Lower leg skin (tissue), 4 donors: ENCODE data around the gene DICER1. TPM values are rescaled to one million over a fixed set of nuclear protein-coding genes. Genes with fewer than 3 reads are reported as not detected.

ENCODE experiments used
- DNase-seq, 2 donors: peaks; one replicate each; pipeline ENCODE4 v3.0.0-alpha.2; 2019; ENCODE audit warnings: low spot score in 2 of 2
- H3K4me3 ChIP-seq: fragments of 200-600 bp; sonication (generic); 2 replicates; pipeline ENCODE4 v1.5.1; 2017; ENCODE audit warnings: mild to moderate bottlenecking, low read depth; ENCODE audit not compliant: poor library complexity, severe bottlenecking
- POLR2A ChIP-seq, 2 donors: fragments of 450-650 bp; IDR thresholded peaks; one replicate each; pipeline ENCODE4 v1.6.1; 2016 to 2017; ENCODE audit warnings: antibody characterized with exemption in 2 of 2, mild to moderate bottlenecking in 1 of 2, moderate library complexity in 1 of 2
- WGBS, 2 donors: methylation state at CpG; one replicate each; pipeline ENCODE4 v1.1.5; 2018; 5-methylcytosine and 5-hydroxymethylcytosine counted together
- intact Hi-C: fragments of 100-400 bp; cut with DNase I; formaldehyde crosslinking; loops from one replicate; pipeline ENCODE4 v1.15.0; 2023; ENCODE audit warnings: low total_unique reads
- total RNA-seq, 4 donors: library from RNA; depleted of rRNA; stranded (reverse); fragments of >200 nt; gene quantifications; one replicate each; pipeline ENCODE4 v1.1.0, GENCODE V29; 2016
- TF ChIP-seq, protein P1 (sequence below), 3 donors: fragments of 450-650 bp; IDR thresholded peaks; one replicate each; pipeline ENCODE4 v1.5.1; 2016; ENCODE audit warnings: antibody characterized with exemption in 3 of 3, mild to moderate bottlenecking in 3 of 3, moderate library complexity in 2 of 3

Gene DICER1
- total RNA-seq, 4 donors from 2014 or later: 32.8 to 70.4 (median 45.0) TPM

DNA sequence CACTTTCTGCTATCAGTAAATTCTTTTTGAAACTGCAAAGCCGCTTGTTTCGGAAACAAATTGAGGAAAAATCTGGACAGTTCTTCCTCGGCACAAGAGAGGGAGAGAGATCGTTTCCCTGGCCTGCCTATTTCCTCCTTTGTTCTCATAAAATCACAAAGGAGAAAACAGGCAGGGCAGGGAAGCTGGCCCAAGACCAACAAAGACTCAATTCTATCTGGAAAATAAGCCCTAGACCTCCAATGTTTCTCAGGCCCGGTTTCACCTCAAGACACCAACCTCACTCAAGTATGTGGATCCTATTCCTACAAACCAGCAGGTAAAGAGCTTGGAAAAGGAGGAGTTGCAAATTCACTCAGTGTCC, 19.5 kb downstream of the DICER1 start:
- intact Hi-C loops: no loop called here
- no peak for DNase-seq
- WGBS, 2 donors: 49 to 62% methylated on average over 5 of the region's 5 CpGs

DNA sequence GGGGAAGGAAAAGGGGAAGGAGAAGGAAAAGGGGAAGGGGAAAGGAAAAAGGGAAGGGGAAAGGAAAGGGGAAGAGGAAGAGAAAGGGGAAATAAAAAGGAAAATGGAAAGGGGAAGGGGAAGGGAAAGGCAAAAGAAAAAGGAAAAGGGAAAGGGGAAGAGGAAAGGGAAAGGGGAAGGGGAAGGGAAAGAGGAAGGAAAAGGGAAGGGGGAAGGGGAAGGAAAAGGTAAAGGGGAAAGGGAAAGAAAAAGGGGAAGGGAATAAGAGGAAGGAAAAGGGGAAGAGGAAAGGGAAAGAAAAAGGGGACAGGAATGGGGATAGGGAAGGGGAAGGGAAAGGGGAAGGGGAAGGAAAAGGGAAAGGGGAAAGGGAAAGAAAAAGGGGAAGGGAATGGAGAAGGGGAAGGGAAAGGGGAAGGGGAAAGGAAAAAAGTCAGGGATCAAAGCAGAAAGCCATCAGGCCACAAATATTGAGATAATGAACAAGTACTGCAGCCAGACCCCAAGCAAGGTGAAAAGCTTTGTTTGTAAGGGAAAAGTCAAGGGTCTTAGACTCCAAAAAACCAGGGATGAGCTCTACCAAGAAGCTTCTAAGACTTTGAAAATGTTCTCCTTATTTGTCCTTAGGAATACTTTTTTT, 20.0 kb downstream of the DICER1 start:
- intact Hi-C loops: no loop called here
- TF ChIP-seq, protein P1, sequence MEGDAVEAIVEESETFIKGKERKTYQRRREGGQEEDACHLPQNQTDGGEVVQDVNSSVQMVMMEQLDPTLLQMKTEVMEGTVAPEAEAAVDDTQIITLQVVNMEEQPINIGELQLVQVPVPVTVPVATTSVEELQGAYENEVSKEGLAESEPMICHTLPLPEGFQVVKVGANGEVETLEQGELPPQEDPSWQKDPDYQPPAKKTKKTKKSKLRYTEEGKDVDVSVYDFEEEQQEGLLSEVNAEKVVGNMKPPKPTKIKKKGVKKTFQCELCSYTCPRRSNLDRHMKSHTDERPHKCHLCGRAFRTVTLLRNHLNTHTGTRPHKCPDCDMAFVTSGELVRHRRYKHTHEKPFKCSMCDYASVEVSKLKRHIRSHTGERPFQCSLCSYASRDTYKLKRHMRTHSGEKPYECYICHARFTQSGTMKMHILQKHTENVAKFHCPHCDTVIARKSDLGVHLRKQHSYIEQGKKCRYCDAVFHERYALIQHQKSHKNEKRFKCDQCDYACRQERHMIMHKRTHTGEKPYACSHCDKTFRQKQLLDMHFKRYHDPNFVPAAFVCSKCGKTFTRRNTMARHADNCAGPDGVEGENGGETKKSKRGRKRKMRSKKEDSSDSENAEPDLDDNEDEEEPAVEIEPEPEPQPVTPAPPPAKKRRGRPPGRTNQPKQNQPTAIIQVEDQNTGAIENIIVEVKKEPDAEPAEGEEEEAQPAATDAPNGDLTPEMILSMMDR (IDR thresholded peaks at IDR 0.05): no peak
- no peak for TF ChIP-seq POLR2A (IDR thresholded peaks at IDR 0.05)
- no peak overlapping the region for H3K4me3 ChIP-seq
- DNase-seq: no peak

More for the DNA sequence above, 19.5 kb downstream of the DICER1 start:
- no peak overlapping the region for H3K4me3 ChIP-seq
- TF ChIP-seq, protein P1 (IDR thresholded peaks at IDR 0.05): no peak
- no peak for TF ChIP-seq POLR2A (IDR thresholded peaks at IDR 0.05)

DNA sequence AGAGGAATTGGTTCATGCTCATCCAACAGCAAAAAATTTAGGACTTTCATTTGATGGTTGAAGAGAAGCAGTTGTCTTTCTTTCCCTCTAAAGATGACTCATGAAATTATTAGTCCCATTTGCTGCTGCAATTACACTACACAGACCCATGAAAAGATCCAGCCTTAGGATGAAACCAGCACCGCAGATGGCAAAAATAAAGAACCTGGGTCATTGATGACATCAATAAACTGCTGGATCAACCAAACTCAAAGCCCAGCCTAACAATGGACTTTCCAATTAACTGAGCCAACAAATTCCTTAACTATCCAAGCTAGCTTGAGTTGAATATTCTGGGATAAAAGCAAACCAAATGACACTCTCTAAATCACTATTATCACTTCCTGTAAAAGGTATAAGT, 20.7 kb downstream of the DICER1 start:
- WGBS, 2 donors: 65 to 85% methylated on average over 1 of the region's 1 CpG
- no peak for TF ChIP-seq POLR2A (IDR thresholded peaks at IDR 0.05)
- TF ChIP-seq, protein P1 (IDR thresholded peaks at IDR 0.05): no peak
- no peak overlapping the region for H3K4me3 ChIP-seq
- intact Hi-C loops: no loop called here
- DNase-seq: no peak

DNA sequence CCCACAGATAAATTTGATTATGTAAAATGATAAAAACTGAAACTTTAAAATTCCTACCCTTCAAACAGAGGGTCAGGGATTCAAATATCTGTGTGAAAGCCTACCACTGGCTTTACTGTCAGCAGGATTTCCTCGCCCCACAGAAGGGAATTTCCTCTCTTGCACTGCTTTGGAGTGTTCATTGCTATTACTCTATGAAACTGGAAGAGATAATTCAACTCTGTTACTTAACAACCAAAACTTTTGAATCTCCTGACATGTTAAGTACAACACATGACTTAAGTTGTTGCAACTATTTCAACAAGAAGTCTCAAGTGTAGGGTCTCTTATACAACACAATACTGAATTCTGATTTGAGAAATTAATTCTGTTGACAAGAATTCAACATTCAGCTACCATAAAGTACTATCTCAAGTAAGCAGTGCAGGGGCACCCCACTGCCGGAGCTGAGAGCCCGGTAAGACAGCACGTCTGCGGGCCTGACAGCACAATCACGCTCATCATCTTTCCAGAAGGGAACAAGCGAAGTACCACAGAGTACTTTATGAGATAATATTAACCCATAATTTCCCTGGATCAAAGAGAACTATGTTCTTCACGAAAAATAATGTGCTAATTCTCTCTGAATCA, 22.9 kb downstream of the DICER1 start:
- WGBS, 2 donors: 86 to 88% methylated on average over 8 of the region's 8 CpGs
- TF ChIP-seq, protein P1 (IDR thresholded peaks at IDR 0.05): no peak
- TF ChIP-seq POLR2A (IDR thresholded peaks at IDR 0.05): no peak
- intact Hi-C loops: no loop called here
- H3K4me3 ChIP-seq: no peak overlapping the region
- DNase-seq: no peak

DNA sequence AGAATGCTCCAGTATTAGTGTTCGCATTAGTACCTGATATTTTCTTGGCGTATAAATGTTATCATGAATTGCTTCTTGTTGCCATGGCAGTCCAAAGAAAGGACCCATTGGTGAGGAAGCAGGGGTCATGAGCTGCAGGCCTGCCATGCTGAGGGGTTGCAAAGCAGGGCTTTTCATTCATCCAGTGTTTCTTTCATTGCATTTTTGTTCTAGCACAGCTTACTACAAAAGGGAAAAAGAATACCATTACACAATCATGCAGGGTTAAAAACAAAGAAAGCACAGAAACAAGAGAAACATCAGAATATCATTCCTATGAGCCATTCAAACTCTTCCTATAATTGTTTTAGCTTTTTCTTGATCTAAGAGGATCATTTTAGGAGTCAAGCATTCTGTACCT, 24.0 kb downstream of the DICER1 start:
- TF ChIP-seq, protein P1 (IDR thresholded peaks at IDR 0.05): no peak
- no peak for TF ChIP-seq POLR2A (IDR thresholded peaks at IDR 0.05)
- intact Hi-C loops: no loop called here
- no peak overlapping the region for H3K4me3 ChIP-seq
- WGBS, 2 donors: 92 to 93% methylated on average over 2 of the region's 2 CpGs
- DNase-seq: no peak

DNA sequence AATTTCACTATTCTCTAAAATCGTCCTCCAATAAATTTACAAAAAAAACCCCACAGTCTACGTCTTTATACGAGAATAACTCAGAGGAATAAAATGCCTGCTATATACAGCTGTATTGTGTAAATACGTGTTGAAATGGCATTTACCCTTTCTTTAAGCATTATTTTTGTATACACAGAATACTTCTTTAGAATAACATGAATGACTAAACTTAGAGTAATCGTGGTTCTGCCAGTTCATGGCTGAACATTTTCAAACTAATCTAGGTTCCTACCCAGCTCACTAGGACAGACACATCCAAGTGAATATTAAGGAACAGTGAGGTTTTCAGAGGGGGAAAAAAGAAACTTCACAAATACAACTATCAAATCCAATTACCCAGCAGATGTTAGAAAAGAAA, 24.6 kb downstream of the DICER1 start:
- TF ChIP-seq POLR2A (IDR thresholded peaks at IDR 0.05): no peak
- TF ChIP-seq, protein P1 (IDR thresholded peaks at IDR 0.05): no peak
- DNase-seq: no peak
- WGBS, 2 donors: 89 to 93% methylated on average over 5 of the region's 5 CpGs
- intact Hi-C loops: no loop called here
- H3K4me3 ChIP-seq: no peak overlapping the region
